Upper lobe of left lung (tissue), 6 donors: Measurements from ENCODE around the gene ABHD5. TPM values are rescaled to one million over a fixed set of nuclear protein-coding genes. Genes with fewer than 3 reads are reported as not detected.
"Not testable (repeated sequence)": the region's sequence is repeated elsewhere in the genome, so short reads cannot be mapped to it uniquely, and the experiment has no call there.

Experiments
- ATAC-seq, 2 donors: fragments of 200-7000 bp; cut with Tn5 transposase; one replicate each; pipeline ENCODE4 v1.9.1; 2022; ENCODE audit warnings: mild to moderate bottlenecking in 2 of 2, moderate library complexity in 2 of 2; ENCODE audit not compliant: low FRiP score in 2 of 2
- DNase-seq, 2 donors: peaks; one replicate each; pipeline ENCODE4 v3.0.0-alpha.2; 2019 to 2020
- H3K27ac ChIP-seq, 4 donors: fragments of 200-600 bp; sonication (generic); one replicate each; pipeline ENCODE4 v1.5.1; 2016 to 2019
- H3K27me3 ChIP-seq, 4 donors: fragments of 200-600 bp; sonication (generic); one replicate each; pipeline ENCODE4 v1.5.1; 2017 to 2019
- H3K36me3 ChIP-seq, 4 donors: fragments of 200-600 bp; sonication (generic); one replicate each; pipeline ENCODE4 v1.5.1; 2016 to 2019
- H3K4me1 ChIP-seq, 4 donors: fragments of 200-600 bp; sonication (generic); one replicate each; pipeline ENCODE4 v1.5.1; 2018 to 2019
- H3K4me3 ChIP-seq, 4 donors: fragments of 200-600 bp; sonication (generic); one replicate each; pipeline ENCODE4 v1.5.1; 2017 to 2019; ENCODE audit warnings: mild to moderate bottlenecking in 2 of 4, moderate library complexity in 1 of 4
- H3K9me3 ChIP-seq, 4 donors: fragments of 200-600 bp; sonication (generic); one replicate each; pipeline ENCODE4 v1.5.1; 2018 to 2019
- CTCF ChIP-seq, 6 experiments: fragments of 450-650 bp in 4 of 6; fragments of 200-600 bp in 2 of 6; sonication (generic) in 2 of 6; IDR thresholded peaks; one replicate each; pipeline ENCODE4 v1.5.1; 2016 to 2019; ENCODE audit warnings: antibody characterized with exemption in 6 of 6
- EP300 ChIP-seq, 4 donors: sonication (generic); formaldehyde crosslinking; IDR thresholded peaks; one replicate each; pipeline ENCODE4 v1.5.1; 2017; ENCODE audit warnings: antibody characterized with exemption in 4 of 4, control low read depth in 2 of 4
- POLR2A ChIP-seq, 4 donors: fragments of 450-650 bp; IDR thresholded peaks; one replicate each; pipeline ENCODE4 v1.5.1; 2016 to 2017; ENCODE audit warnings: antibody characterized with exemption in 4 of 4, mild to moderate bottlenecking in 2 of 4
- POLR2AphosphoS5 ChIP-seq, 2 donors: sonication (generic); formaldehyde crosslinking; IDR thresholded peaks; one replicate each; pipeline ENCODE4 v1.5.1; 2017; ENCODE audit warnings: antibody characterized with exemption in 2 of 2
- WGBS, 2 donors: methylation state at CpG; one replicate each; pipeline ENCODE4 v1.1.5; 2017 to 2018; 5-methylcytosine and 5-hydroxymethylcytosine counted together
- total RNA-seq, 6 donors: library from RNA; depleted of rRNA in 4 of 6; stranded (reverse); fragments of >200 nt in 4 of 6; gene quantifications; one replicate each; pipeline versions ENCODE4 v1.1.0 to v1.2.1, GENCODE V29; 2016 to 2021
- donor health status: DM: no; HTN: no; CAD: no; lungs with moderate emphysema.
- donor health status: DM: no; HTN: yes; CAD: no; lungs with severe emphysema.

Gene ABHD5
- total RNA-seq, 6 donors from 2014 or later, result 35.6 to 42.6 (median 37.4) TPM

- Histone ChIP-seq H3K9me3 (no peaks in the 10 kb centered on the region), H3K27me3 (no peaks in the 10 kb centered on the region), H3K36me3 (no peaks in the 10 kb centered on the region), H3K4me3 (no peak overlapping the region), H3K4me1 (no peaks in the 10 kb centered on the region), H3K27ac (no peak overlapping the region)
- no peak for DNase-seq
- TF ChIP-seq CTCF (IDR thresholded peaks at IDR 0.05) (no peak), EP300 (IDR thresholded peaks at IDR 0.05) (no peak), POLR2A (IDR thresholded peaks at IDR 0.05) (no peak), POLR2AphosphoS5 (IDR thresholded peaks at IDR 0.05) (no peak)
- no peak for ATAC-seq
- 96 to 98% methylated on average over 5 of the region's 5 CpGs for WGBS, 2 donors
These were observed 19.9 kb upstream of the ABHD5 start for GRCh38 chr3:43670635-43671522.

GRCh38 chr3:43674345-43675085, 16.2 kb upstream of the ABHD5 start:
- no peaks in the 10 kb centered on the region for H3K27me3 ChIP-seq
- ATAC-seq, result no peak
- no peak overlapping the region for H3K27ac ChIP-seq
- 77 to 79% methylated on average over 3 of the region's 3 CpGs for WGBS, 2 donors
- no peak overlapping the region for H3K4me3 ChIP-seq
- H3K4me1 ChIP-seq, result no peaks in the 10 kb centered on the region
- TF ChIP-seq CTCF (IDR thresholded peaks at IDR 0.05) (no peak), EP300 (IDR thresholded peaks at IDR 0.05) (no peak), POLR2AphosphoS5 (IDR thresholded peaks at IDR 0.05) (no peak), POLR2A (IDR thresholded peaks at IDR 0.05) (no peak)
- no peak for DNase-seq
- H3K9me3 ChIP-seq, result no peaks in the 10 kb centered on the region
- no peaks in the 10 kb centered on the region for H3K36me3 ChIP-seq

- Histone ChIP-seq H3K36me3 (no peaks in the 10 kb centered on the region), H3K9me3 (no peaks in the 10 kb centered on the region), H3K4me1 (no peaks in the 10 kb centered on the region), H3K27ac (no peak overlapping the region), H3K27me3 (no peaks in the 10 kb centered on the region), H3K4me3 (no peak overlapping the region)
- DNase-seq, result no peak
- TF ChIP-seq EP300 (IDR thresholded peaks at IDR 0.05), result no peak
- TF ChIP-seq POLR2A (IDR thresholded peaks at IDR 0.05), result no peak
- no peak for TF ChIP-seq POLR2AphosphoS5 (IDR thresholded peaks at IDR 0.05)
- no peak for TF ChIP-seq CTCF (IDR thresholded peaks at IDR 0.05)
- no peak for ATAC-seq
These were observed 15.1 kb upstream of the ABHD5 start for GRCh38 chr3:43675593-43675992.

GRCh38 chr3:43676441-43676840, 14.3 kb upstream of the ABHD5 start:
- no peaks in the 10 kb centered on the region for H3K27me3 ChIP-seq
- no peaks in the 10 kb centered on the region for H3K9me3 ChIP-seq
- no peak for ATAC-seq
- H3K4me3 ChIP-seq, result no peak overlapping the region
- no peak for DNase-seq
- H3K27ac ChIP-seq, result no peak overlapping the region
- no peaks in the 10 kb centered on the region for H3K4me1 ChIP-seq
- no peaks in the 10 kb centered on the region for H3K36me3 ChIP-seq
- TF ChIP-seq CTCF (IDR thresholded peaks at IDR 0.05), result no peak
- TF ChIP-seq POLR2AphosphoS5 (IDR thresholded peaks at IDR 0.05), result no peak
- TF ChIP-seq EP300 (IDR thresholded peaks at IDR 0.05), result no peak
- TF ChIP-seq POLR2A (IDR thresholded peaks at IDR 0.05), result no peak
- 50 to 68% methylated on average over 1 of the region's 1 CpG for WGBS, 2 donors

- not testable (repeated sequence) for H3K27me3 ChIP-seq, H3K9me3 ChIP-seq, H3K36me3 ChIP-seq, ATAC-seq, H3K27ac ChIP-seq, H3K4me1 ChIP-seq, H3K4me3 ChIP-seq, DNase-seq
- WGBS, 2 donors, result 90 to 96% methylated on average over 8 of the region's 8 CpGs
These were observed 12.4 kb upstream of the ABHD5 start for GRCh38 chr3:43678375-43678774.

- H3K4me1 ChIP-seq, H3K27me3 ChIP-seq, H3K27ac ChIP-seq, H3K4me3 ChIP-seq, H3K36me3 ChIP-seq, H3K9me3 ChIP-seq, ATAC-seq: not testable (repeated sequence)
- DNase-seq, result peak in 1 of 2 donors; percentile 33
- WGBS, 2 donors, result 97 to 98% methylated on average over 18 to 20 of the region's 20 CpGs
These were observed 11.8 kb upstream of the ABHD5 start for GRCh38 chr3:43678887-43679449.

- not testable (repeated sequence) for DNase-seq, H3K27ac ChIP-seq, H3K4me3 ChIP-seq, H3K27me3 ChIP-seq, H3K36me3 ChIP-seq, ATAC-seq, H3K9me3 ChIP-seq, H3K4me1 ChIP-seq
- 93 to 95% methylated on average over 4 of the region's 4 CpGs for WGBS, 2 donors
These were observed 9.9 kb upstream of the ABHD5 start for GRCh38 chr3:43680857-43681256.
